ENCODE results near the gene CHST1.
A peak's percentile ranks its signal among the peaks of the same experiment; 100 is the strongest.

The CHST1 gene

GRCh38 chr11:45622861-45623260, 42.6 kb downstream of the CHST1 start:
- Histone ChIP-seq H3K9ac (ENCODE audit: low read depth, low read length, poor library complexity) (no peak overlapping the region), H3K4ac (ENCODE audit: low read length) (no peak overlapping the region), H2BK15ac (ENCODE audit: low read length) (no peak overlapping the region), H3K27ac (replicated peaks; ENCODE audit: low read length) (no peak overlapping the region), H2BK120ac (ENCODE audit: low read depth, low read length) (no peak overlapping the region), H2AFZ (ENCODE audit: low read length) (no peak overlapping the region), H3K79me1 (ENCODE audit: low read depth, low read length) (no peaks in the 10 kb centered on the region), H4K91ac (ENCODE audit: low read depth, low read length, poor library complexity) (no peak overlapping the region), H3K14ac (ENCODE audit: low read length) (no peak overlapping the region), H4K8ac (ENCODE audit: low read depth, low read length) (no peak overlapping the region), H2AK5ac (ENCODE audit: low read depth, low read length) (no peak overlapping the region), H3K18ac (ENCODE audit: low read length) (no peak overlapping the region), H3K36me3 (replicated peaks in 1 of 2; ENCODE audit: control insufficient read depth in 2 of 2, insufficient read depth in 2 of 2, low read length in 2 of 2) (no peaks in the 10 kb centered on the region), H3K27me3 (ENCODE audit: control insufficient read depth in 3 of 3, insufficient read depth in 3 of 3, low read depth in 1 of 3, low read length in 3 of 3) (no peaks in the 10 kb centered on the region), H3K4me2 (ENCODE audit: insufficient read depth, low read length, poor library complexity, severe bottlenecking) (no peak overlapping the region), H3K4me1 (ENCODE audit: control insufficient read depth in 2 of 2, insufficient read depth in 1 of 2, low read depth in 1 of 2, low read length in 2 of 2) (no peaks in the 10 kb centered on the region), H3K4me3 (ENCODE audit: low read length in 2 of 2) (no peak overlapping the region), H3K9me3 (replicated peaks in 1 of 2; ENCODE audit: control insufficient read depth in 2 of 2, insufficient read depth in 1 of 2, low read depth in 1 of 2, low read length in 2 of 2) (peaks cover 1 to 6% of the 10 kb centered on the region in 2 donors), H2BK12ac (ENCODE audit: low read length) (no peak overlapping the region), H3K23ac (ENCODE audit: low read depth, low read length, poor library complexity) (no peak overlapping the region), H2BK5ac (ENCODE audit: low read length) (no peak overlapping the region)
- no CpG with 5 or more reads among the region's 2 CpGs for WGBS, 2 donors (ENCODE audit: extremely low coverage in 2 of 2, insufficient read length in 2 of 2, insufficient replicate concordance in 1 of 2)
- DNase-seq (ENCODE audit: low spot score), result no peak

DNA sequence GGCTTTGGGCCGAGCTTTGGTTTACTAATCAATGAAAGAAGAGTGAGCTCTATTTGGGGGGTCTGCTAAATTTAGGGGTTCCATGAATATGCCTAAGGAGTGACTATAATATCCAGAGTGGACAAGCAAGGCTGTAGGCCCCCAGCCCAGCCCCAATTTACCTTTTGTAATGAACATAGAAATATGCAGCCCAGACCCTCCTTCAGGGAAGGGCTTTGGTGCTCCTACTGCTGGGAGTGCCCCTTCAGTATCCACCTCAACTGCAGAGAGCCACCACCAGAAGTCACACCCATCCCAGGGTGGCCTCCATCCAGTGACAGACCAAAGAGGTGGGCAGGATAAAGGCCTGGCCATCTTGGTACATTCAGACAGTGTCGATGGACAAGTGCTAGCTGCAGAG, 43.1 kb downstream of the CHST1 start:
- Histone ChIP-seq H4K91ac (ENCODE audit: low read depth, low read length, poor library complexity) (peak overlapping the region; percentile 46), H3K14ac (ENCODE audit: low read length) (no peak overlapping the region), H3K4me1 (ENCODE audit: control insufficient read depth in 2 of 2, insufficient read depth in 1 of 2, low read depth in 1 of 2, low read length in 2 of 2) (no peaks in the 10 kb centered on the region), H2BK15ac (ENCODE audit: low read length) (no peak overlapping the region), H3K27ac (replicated peaks; ENCODE audit: low read length) (no peak overlapping the region), H3K9ac (ENCODE audit: low read depth, low read length, poor library complexity) (no peak overlapping the region), H3K36me3 (replicated peaks in 1 of 2; ENCODE audit: control insufficient read depth in 2 of 2, insufficient read depth in 2 of 2, low read length in 2 of 2) (no peaks in the 10 kb centered on the region), H3K79me1 (ENCODE audit: low read depth, low read length) (no peaks in the 10 kb centered on the region), H3K23ac (ENCODE audit: low read depth, low read length, poor library complexity) (no peak overlapping the region), H2AK5ac (ENCODE audit: low read depth, low read length) (peak overlapping the region; percentile 6), H3K4me2 (ENCODE audit: insufficient read depth, low read length, poor library complexity, severe bottlenecking) (no peak overlapping the region), H4K8ac (ENCODE audit: low read depth, low read length) (no peak overlapping the region), H3K18ac (ENCODE audit: low read length) (no peak overlapping the region), H2AFZ (ENCODE audit: low read length) (no peak overlapping the region), H3K27me3 (ENCODE audit: control insufficient read depth in 3 of 3, insufficient read depth in 3 of 3, low read depth in 1 of 3, low read length in 3 of 3) (no peaks in the 10 kb centered on the region), H2BK5ac (ENCODE audit: low read length) (no peak overlapping the region), H2BK120ac (ENCODE audit: low read depth, low read length) (no peak overlapping the region), H2BK12ac (ENCODE audit: low read length) (no peak overlapping the region), H3K9me3 (replicated peaks in 1 of 2; ENCODE audit: control insufficient read depth in 2 of 2, insufficient read depth in 1 of 2, low read depth in 1 of 2, low read length in 2 of 2) (peaks cover 0 to 6% of the 10 kb centered on the region in 2 donors), H3K4ac (ENCODE audit: low read length) (no peak overlapping the region), H3K4me3 (ENCODE audit: low read length in 2 of 2) (no peak overlapping the region)
- DNase-seq (ENCODE audit: low spot score), result no peak
- no CpG with 5 or more reads among the region's 2 CpGs for WGBS, 2 donors (ENCODE audit: extremely low coverage in 2 of 2, insufficient read length in 2 of 2, insufficient replicate concordance in 1 of 2)

DNA sequence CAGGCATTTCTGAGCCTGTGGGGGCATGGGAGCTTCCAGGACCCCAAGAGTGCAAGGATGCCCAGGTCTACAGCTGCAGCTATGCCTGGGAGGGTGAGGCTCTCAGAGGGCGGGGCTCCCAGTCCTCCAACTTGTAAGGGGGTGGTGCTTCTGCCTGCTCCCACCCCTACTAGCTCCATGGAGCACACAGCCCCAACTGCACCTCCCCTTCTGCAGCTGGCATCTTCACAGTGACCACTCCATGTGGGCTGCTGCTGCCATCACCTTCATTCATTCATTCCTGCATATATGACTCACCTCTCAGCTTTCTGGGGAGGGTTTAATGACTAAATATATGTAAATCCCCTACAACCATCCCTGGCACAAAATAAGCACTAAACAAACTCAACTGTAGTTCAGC, 43.8 kb downstream of the CHST1 start:
- Histone ChIP-seq H3K4ac (ENCODE audit: low read length) (no peak overlapping the region), H4K8ac (ENCODE audit: low read depth, low read length) (no peak overlapping the region), H2BK120ac (ENCODE audit: low read depth, low read length) (no peak overlapping the region), H3K14ac (ENCODE audit: low read length) (peak overlapping the region; percentile 92), H4K91ac (ENCODE audit: low read depth, low read length, poor library complexity) (no peak overlapping the region), H2AFZ (ENCODE audit: low read length) (no peak overlapping the region), H3K27ac (replicated peaks; ENCODE audit: low read length) (no peak overlapping the region), H2BK15ac (ENCODE audit: low read length) (no peak overlapping the region), H3K27me3 (ENCODE audit: control insufficient read depth in 3 of 3, insufficient read depth in 3 of 3, low read depth in 1 of 3, low read length in 3 of 3) (no peaks in the 10 kb centered on the region), H2BK12ac (ENCODE audit: low read length) (no peak overlapping the region), H3K9me3 (replicated peaks in 1 of 2; ENCODE audit: control insufficient read depth in 2 of 2, insufficient read depth in 1 of 2, low read depth in 1 of 2, low read length in 2 of 2) (peaks cover 0 to 6% of the 10 kb centered on the region in 2 donors), H3K79me1 (ENCODE audit: low read depth, low read length) (no peaks in the 10 kb centered on the region), H2AK5ac (ENCODE audit: low read depth, low read length) (peak overlapping the region; percentile 83), H3K9ac (ENCODE audit: low read depth, low read length, poor library complexity) (no peak overlapping the region), H3K18ac (ENCODE audit: low read length) (peak overlapping the region; percentile 73), H3K4me1 (ENCODE audit: control insufficient read depth in 2 of 2, insufficient read depth in 1 of 2, low read depth in 1 of 2, low read length in 2 of 2) (no peaks in the 10 kb centered on the region), H3K4me2 (ENCODE audit: insufficient read depth, low read length, poor library complexity, severe bottlenecking) (no peak overlapping the region), H3K36me3 (replicated peaks in 1 of 2; ENCODE audit: control insufficient read depth in 2 of 2, insufficient read depth in 2 of 2, low read length in 2 of 2) (no peaks in the 10 kb centered on the region), H2BK5ac (ENCODE audit: low read length) (no peak overlapping the region), H3K4me3 (ENCODE audit: low read length in 2 of 2) (no peak overlapping the region), H3K23ac (ENCODE audit: low read depth, low read length, poor library complexity) (peak overlapping the region; percentile 77)
- WGBS, 2 donors (ENCODE audit: extremely low coverage in 2 of 2, insufficient read length in 2 of 2, insufficient replicate concordance in 1 of 2), result no CpG with 5 or more reads among the region's 1 CpG
- no peak for DNase-seq (ENCODE audit: low spot score)

GRCh38 chr11:45620243-45620642, 45.2 kb downstream of the CHST1 start:
- no CpG with 5 or more reads among the region's 3 CpGs for WGBS, 2 donors (ENCODE audit: extremely low coverage in 2 of 2, insufficient read length in 2 of 2, insufficient replicate concordance in 1 of 2)
- H3K4me3 ChIP-seq (ENCODE audit: low read length in 2 of 2), result no peak overlapping the region
- DNase-seq (ENCODE audit: low spot score), result no peak
- H3K9me3 ChIP-seq (replicated peaks in 1 of 2; ENCODE audit: control insufficient read depth in 2 of 2, insufficient read depth in 1 of 2, low read depth in 1 of 2, low read length in 2 of 2), result peaks cover 0 to 6% of the 10 kb centered on the region in 2 donors
- no peak overlapping the region for H3K18ac ChIP-seq (ENCODE audit: low read length)
- H3K4me1 ChIP-seq (ENCODE audit: control insufficient read depth in 2 of 2, insufficient read depth in 1 of 2, low read depth in 1 of 2, low read length in 2 of 2), result no peaks in the 10 kb centered on the region
- H3K4ac ChIP-seq (ENCODE audit: low read length), result no peak overlapping the region
- no peak overlapping the region for H2BK15ac ChIP-seq (ENCODE audit: low read length)
- no peak overlapping the region for H3K27ac ChIP-seq (replicated peaks; ENCODE audit: low read length)
- H4K91ac ChIP-seq (ENCODE audit: low read depth, low read length, poor library complexity), result no peak overlapping the region
- H3K36me3 ChIP-seq (replicated peaks in 1 of 2; ENCODE audit: control insufficient read depth in 2 of 2, insufficient read depth in 2 of 2, low read length in 2 of 2), result no peaks in the 10 kb centered on the region
- no peak overlapping the region for H3K23ac ChIP-seq (ENCODE audit: low read depth, low read length, poor library complexity)
- no peak overlapping the region for H2BK120ac ChIP-seq (ENCODE audit: low read depth, low read length)
- no peak overlapping the region for H3K4me2 ChIP-seq (ENCODE audit: insufficient read depth, low read length, poor library complexity, severe bottlenecking)
- no peak overlapping the region for H2BK12ac ChIP-seq (ENCODE audit: low read length)
- no peak overlapping the region for H3K9ac ChIP-seq (ENCODE audit: low read depth, low read length, poor library complexity)
- H2AFZ ChIP-seq (ENCODE audit: low read length), result no peak overlapping the region
- no peak overlapping the region for H2AK5ac ChIP-seq (ENCODE audit: low read depth, low read length)
- no peaks in the 10 kb centered on the region for H3K27me3 ChIP-seq (ENCODE audit: control insufficient read depth in 3 of 3, insufficient read depth in 3 of 3, low read depth in 1 of 3, low read length in 3 of 3)
- H4K8ac ChIP-seq (ENCODE audit: low read depth, low read length), result no peak overlapping the region
- H3K79me1 ChIP-seq (ENCODE audit: low read depth, low read length), result no peaks in the 10 kb centered on the region
- no peak overlapping the region for H2BK5ac ChIP-seq (ENCODE audit: low read length)
- H3K14ac ChIP-seq (ENCODE audit: low read length), result no peak overlapping the region
